ENCODE data around the gene INSYN2B.

The INSYN2B gene

GRCh38 chr5:169881702-169882303, 98.5 kb downstream of the INSYN2B start:
- no peak for DNase-seq

- DNase-seq = no peak
Measured at GRCh38 chr5:169880785-169881184, 99.5 kb downstream of the INSYN2B start.

- no peak for DNase-seq
Measured at GRCh38 chr5:169880012-169880663, 100.2 kb downstream of the INSYN2B start.

GRCh38 chr5:169876386-169876785, 103.9 kb downstream of the INSYN2B start:
- DNase-seq = no peak

GRCh38 chr5:169875731-169876130, 104.6 kb downstream of the INSYN2B start:
- no peak for DNase-seq

GRCh38 chr5:169875091-169875728, 105.1 kb downstream of the INSYN2B start:
- no peak for DNase-seq

GRCh38 chr5:169874621-169875020, 105.7 kb downstream of the INSYN2B start:
- no peak for DNase-seq

GRCh38 chr5:169873642-169874041, 106.7 kb downstream of the INSYN2B start:
- no peak for DNase-seq

- DNase-seq = no peak
Measured at GRCh38 chr5:169871826-169872490, 108.3 kb downstream of the INSYN2B start.

GRCh38 chr5:169870211-169870610, 110.1 kb downstream of the INSYN2B start:
- no peak for DNase-seq

GRCh38 chr5:169869066-169869465, 111.2 kb downstream of the INSYN2B start:
- no peak for DNase-seq

GRCh38 chr5:169867347-169867746, 112.9 kb downstream of the INSYN2B start:
- DNase-seq = no peak

- no peak for DNase-seq
Measured at GRCh38 chr5:169864483-169864882, 115.8 kb downstream of the INSYN2B start.

GRCh38 chr5:169862391-169862811, 117.9 kb downstream of the INSYN2B start:
- no peak for DNase-seq

GRCh38 chr5:169861934-169862333, 118.4 kb downstream of the INSYN2B start:
- DNase-seq = no peak

GRCh38 chr5:169861433-169861832, 118.9 kb downstream of the INSYN2B start:
- DNase-seq = no peak

GRCh38 chr5:169860585-169860984, 119.7 kb downstream of the INSYN2B start:
- no peak for DNase-seq

- no peak for DNase-seq
Measured at GRCh38 chr5:169856571-169856970, 123.7 kb downstream of the INSYN2B start.

- no peak for DNase-seq
Measured at GRCh38 chr5:169851321-169851850, 128.9 kb downstream of the INSYN2B start.

GRCh38 chr5:169850409-169850808, 129.9 kb downstream of the INSYN2B start:
- no peak for DNase-seq

- DNase-seq = no peak
Measured at GRCh38 chr5:169848792-169849191, 131.5 kb downstream of the INSYN2B start.

GRCh38 chr5:169848271-169848670, 132.0 kb downstream of the INSYN2B start:
- DNase-seq = no peak

GRCh38 chr5:169847519-169847918, 132.8 kb downstream of the INSYN2B start:
- no peak for DNase-seq

- DNase-seq = no peak
Measured at GRCh38 chr5:169842699-169843098, 137.6 kb downstream of the INSYN2B start.
